Fibroblast of peridontal ligament (primary cell): ENCODE measurements around the gene ABCD2.
"Not testable (repeated sequence)": the region's sequence is repeated elsewhere in the genome, so short reads cannot be mapped to it uniquely, and the experiment has no call there.

Experiments
- DNase-seq: peaks from one replicate; pipeline ENCODE4 v3.0.0-alpha.2; 2010; ENCODE audit errors: extremely low read depth

The ABCD2 gene

DNA sequence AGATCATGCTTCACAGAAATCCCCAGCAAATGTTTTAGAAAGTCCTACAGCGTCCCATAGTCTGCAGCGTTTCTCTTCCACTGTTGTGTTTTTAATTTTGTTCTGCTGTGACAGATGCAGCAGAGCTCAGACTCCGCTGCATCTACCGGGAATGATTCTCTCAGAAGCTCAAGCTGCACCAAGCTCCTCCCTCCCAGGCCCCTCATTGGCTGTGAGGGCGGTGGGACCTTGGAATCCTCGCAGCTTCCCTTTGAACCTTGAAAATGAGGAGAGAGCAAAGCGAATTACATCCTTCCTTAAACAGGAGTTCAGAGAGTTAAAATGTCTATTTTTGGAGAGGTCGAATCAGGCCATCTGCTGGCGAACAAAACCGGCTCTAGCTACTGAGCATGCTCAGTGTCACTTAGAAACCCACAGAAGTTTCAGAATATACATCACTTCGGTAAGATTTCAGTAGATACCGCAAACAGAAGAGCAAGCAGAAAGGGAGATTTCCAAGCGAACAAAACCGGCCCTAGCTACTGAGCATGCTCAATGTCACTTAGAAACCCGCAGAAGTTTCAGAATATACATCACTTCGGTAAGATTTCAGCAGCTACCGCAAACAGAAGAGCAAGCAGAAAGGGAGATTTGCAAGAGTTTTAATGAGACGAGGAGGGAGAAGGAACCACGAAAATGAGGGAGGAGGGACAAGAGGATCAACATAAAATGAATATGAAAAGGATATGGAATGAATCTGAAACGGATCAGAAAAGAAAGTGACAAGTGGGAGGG lies at the start of gene ABCD2:
Gene ABCD2, minus strand, starts transcription at position 144 of the 774 bp plus-strand sequence. CDS start 188 bp downstream, outside the sequence.
- DNase-seq: peak; percentile 87

DNA sequence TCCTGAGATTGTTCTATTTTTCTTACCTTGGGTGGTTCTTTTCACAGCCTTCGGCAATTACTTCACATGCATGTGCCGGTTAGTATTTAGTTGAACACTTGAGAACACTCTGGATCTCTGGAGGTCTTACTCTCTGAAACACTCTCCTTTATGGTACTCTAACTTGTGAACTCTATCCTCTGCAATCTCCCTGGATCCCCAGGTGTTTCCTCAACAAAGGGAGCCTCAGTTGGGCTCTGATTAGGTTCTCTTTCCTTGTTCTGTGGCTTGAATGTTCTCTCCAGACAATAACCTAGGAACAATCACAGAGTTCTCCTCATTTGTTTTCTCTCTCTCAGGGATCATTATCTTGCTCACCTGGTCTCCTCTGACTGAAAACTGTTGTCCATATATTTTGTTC lies 40.5 kb upstream of the ABCD2 start:
- no peak for DNase-seq

DNA sequence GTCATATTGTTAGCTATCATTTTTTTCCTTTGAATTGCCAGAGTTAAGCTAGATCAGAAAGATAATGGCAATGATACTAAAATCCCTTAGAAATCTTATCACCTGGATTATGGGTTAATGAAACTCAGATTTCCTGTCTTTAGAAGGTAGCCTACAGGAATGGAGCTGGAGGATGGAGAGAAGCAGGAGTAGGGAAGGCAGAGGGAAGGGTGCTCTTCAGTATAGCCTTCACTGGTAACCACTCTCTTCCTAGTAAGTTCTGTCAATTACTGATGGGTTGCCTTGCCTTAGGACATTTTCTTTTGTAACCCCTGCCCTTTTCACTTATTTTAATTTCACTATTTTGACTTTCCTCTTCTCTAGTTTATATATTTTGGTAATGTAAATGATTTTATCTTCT lies 27.8 kb upstream of the ABCD2 start:
- DNase-seq: no peak

DNA sequence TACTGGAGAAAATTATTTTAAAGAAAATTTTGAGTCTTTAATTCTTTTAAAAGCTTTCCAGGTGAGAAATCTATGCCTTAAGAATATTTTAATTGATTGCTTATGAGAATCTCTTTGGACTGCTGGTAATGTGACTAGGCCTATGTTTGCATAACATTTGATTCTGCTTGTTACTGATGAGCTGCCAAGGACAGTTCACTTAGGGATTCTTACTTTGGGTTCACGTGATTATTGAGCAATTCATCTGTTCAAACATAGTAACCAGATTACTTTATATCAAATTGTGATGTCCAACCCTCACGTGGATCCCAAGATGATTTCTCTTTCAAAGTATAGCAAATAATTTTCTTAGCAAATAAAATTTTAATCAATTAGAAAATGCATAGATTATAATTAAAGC lies 27.4 kb upstream of the ABCD2 start:
- no peak for DNase-seq

DNA sequence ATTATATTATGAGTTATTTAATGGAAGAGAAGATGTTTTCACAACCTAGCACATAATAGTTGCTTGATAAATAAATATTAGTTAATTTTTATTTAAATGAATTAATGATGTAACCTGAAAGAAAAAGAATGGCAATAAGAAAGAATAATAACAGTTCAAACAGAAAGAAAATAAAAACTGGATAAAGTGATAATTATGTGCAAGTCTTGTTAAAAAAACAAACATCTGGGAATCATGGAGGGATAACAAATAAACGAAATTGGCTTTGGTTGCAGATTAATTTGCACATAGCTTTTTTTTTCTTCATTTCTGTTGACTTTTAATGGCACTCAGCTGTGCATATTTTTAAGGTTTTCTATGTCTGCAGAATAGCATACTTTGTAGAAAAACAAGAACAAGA lies 23.4 kb upstream of the ABCD2 start:
- no peak for DNase-seq

DNA sequence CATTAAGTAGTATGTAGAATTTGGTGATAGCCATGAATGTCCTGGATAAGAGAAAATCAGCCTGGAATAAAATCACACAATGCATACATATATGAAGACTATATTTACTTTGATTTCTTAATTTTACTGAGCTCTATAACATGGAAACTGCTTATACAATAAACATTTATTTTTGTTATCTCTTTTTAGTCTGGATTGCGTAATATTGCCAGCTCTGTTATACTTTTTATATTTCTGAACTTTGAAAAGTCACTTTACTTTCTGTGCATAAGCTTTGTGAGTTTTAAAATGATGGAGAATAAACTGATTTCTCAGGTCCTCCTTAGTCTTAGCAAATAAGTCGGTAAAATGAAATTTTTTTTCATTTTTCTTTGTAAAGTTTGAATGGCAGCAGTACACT lies 19.2 kb upstream of the ABCD2 start:
- no peak for DNase-seq

DNA sequence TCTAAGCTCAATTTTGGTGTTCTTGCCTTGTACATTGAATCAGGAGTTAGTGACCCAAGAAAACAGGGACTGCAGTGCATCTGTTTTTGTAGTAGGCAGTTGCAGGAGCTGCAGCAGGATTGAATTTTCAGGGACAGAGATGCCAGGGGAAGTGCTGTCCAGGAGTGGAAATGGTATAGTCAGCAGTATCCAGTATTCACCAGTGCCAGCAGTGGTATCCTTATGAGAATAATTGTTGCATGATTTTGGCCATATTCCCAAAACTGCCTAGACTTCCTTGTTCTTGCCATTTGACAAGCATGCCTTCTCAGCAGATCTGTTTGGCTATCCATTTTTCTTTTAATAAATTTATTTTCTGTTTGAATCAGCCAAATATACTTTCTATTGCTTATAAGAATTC lies 18.6 kb upstream of the ABCD2 start:
- DNase-seq: no peak

DNA sequence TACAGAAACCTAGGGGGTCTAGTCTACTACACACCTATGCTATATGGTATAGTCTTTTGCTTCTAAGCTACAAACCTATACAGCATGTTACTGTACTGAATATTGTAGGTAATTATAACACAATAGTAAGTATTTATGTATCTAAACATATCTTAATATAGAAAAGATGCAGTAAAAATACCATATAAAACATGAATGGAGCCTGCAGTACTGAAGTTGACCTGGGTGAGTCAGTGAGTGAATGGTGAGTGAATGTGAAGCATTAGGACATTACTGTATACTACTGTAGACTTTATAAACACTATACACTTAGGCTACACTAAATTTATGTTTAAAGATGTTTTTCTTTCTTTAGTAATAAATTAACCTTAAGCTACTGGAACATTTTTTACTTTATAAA lies 13.1 kb upstream of the ABCD2 start:
- DNase-seq: no peak

DNA sequence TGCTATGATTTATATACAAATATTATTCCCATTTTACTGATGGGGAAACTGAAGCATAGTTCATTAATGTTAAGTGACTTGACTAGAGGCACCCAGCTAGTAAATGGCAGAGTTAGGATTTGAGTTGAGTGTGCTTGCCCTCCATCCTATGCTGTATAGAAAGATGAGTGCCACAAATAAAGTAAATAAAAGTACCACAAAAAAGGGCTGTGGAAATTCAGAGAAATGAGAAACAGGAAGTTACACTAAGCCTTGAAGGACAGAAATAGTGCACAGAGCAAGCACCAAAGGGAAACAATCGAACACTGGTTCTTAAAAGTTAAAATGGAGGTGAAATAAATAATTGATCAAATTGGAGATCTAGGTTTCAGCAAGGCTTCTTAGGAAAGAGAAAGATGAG lies 9.2 kb upstream of the ABCD2 start:
- no peak for DNase-seq

DNA sequence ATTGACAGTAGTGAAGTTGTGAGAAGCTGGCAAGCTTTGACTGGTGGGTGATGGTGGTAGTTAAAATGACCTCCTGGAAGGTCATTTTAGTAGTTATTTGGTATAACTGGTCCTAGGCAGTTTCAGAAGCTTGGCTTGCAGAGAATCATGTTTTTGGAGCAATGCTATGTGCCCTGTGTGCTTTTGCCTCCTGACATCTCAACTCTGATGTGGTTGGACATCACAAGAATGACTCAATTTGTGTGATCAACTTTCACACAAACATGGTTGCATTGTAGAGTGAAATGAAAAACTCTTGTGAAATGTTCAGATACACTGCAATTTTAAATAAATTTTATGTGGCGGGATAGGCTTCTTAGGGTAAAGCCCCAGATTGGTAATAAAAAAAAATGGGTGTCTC lies 8.3 kb upstream of the ABCD2 start:
- no peak for DNase-seq

DNA sequence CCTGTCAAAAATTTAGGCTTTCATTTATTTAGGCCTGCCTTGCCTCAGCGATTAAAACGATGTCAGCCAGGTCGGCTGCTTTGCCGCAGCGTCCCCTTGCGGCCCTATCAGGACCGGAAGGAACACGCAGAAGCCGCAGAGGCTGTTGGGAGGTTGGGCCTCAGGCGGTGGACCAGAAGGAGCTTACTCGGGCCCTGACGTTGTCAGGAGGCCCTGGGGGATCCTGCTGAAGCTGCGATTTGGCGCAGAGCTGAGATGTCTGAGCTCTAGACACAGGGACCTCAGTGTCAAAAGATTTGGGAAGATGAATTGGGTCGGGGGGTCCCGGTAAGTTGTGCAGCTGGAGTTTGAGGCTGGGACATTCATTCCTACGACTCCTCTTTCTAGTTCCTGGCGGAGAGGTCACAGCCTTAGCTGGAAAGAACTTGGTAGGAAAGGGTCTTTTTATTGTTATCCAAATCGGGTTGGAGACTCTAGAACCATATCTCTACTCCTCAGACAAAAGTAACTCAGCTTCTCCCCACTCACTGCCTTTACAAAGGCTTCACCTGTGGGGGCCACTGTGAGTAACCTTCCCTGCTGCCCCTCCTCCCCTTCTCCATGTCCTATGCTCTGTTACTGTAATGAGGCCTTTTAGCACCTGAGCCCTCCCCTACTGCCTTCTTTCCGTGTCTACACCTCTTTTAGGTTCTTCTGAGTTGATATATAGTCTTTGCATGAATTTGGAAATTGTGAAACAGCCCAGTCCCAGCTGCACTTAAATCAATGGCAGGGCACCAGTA lies 6.6 kb upstream of the ABCD2 start:
- DNase-seq: no peak

DNA sequence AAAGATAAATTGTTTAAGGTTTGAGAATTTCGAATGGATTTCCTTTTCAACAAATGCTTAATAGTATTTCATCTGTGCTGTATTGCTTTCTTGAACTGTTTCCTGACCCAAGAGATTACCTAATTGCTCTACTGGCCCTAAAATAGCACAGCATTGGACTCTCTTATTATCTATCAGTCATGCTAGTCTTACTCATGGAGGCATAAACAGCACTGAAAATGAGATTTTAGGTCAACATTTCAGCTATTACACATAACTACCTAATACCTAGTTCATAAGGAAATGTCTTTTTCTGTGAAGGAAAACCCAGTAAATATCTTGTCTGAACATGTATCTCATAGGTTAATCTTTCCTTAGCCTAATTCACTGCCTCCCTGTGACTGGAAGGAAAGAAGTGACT lies 4.3 kb upstream of the ABCD2 start:
- DNase-seq: no peak

DNA sequence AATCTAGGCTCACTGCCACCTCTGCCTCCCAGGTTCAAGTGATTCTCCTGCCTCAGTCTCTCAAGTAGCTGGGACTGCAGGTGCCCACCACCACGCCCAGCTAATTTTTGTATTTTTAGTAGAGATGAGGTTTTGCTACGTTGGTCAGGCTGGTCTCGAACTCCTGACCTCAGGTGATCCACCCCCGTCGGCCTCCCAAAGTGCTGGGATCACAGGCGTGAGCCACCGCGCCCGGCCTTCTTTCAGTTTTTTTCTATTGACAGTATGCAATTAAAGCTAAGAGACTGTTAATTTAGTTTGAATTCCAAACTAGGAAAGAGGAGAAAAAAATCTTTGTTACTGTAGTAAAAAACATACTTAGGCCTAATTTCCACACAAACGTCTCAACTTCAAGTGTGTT lies 3.6 kb upstream of the ABCD2 start:
- DNase-seq: not testable (repeated sequence)

DNA sequence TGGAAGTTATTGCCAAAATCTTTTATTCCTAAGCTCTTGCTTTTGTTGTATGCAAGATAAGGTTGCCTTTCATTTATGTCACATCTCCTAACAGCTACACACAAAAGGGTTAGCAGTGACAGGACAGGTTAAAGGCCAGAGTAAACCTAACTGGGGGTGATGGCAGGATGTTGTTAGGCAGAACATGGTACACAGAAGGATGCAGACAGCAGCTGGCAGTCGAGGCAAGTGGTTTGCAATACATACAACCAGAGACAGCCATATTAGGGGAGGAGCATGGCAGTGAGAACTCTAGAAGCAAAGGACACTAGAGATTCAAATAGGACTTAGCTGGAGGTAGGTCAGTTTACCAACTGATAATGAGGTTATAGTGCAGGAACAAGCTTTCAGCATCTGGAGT lies 2.7 kb upstream of the ABCD2 start:
- DNase-seq: no peak

DNA sequence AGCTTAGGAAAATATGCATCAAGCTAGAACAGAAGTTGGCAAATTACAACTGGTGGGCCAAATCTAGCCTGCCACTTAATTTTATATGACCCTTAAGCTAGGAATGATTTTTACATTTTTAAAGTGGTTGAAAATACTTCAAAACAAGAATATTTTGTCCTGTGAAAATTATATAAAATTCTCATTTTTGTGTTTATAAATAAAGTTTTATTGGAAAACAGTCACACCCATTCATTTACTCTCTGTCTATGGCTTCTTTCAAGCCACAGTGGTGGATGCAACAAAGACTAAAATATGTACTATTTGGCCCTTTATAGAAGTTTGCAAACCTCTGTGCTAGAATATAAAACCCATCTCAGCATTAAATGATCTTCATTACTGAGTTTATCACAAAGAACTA lies 2.1 kb upstream of the ABCD2 start:
- DNase-seq: no peak

DNA sequence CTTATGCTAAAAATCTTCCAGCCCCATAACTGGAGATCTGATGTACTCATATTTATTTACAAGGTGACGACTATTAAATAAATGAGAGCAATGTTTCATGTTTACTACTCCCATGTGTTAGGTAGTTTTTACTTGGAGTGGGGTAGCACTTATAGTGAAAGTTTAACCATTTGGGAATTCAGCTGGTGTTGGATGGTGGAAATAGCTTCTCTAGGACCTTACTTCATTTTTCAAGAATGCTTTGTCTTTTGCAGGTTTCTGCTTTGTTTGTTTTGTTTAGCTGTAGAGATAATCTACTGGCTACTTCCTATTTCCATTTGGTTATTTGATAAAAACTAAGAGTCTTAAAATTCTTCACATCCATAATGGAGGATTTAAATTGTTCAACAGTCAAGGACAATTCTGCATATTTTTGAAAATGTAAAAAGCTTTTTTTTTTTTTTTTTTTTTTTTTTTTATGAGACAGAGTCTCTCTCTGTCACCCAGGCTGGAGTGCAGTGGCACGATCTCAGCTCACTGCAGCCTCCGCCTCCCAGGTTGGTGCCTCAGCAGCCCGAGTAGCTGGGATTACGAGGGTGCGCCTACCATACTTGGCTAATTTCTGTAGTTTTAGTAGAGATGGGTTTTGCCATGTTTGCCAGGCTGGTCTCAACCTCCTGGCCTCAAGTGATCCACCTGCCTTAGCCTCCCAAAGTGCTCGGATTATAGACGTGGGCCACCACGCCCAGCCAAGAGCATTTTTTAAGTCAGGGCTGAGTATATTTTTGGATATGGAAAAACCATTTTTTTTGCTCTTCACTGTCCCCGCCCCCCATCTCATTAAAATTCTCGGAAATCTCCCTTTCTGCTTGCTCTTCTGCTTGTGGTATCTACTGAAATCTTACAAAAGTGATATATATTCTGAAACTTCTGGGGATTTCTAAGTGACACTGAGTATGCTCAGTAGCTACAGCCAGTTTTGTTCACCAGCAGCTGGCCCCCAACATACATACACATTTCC lies 1.4 kb upstream of the ABCD2 start:
- DNase-seq: peak; percentile 7

DNA sequence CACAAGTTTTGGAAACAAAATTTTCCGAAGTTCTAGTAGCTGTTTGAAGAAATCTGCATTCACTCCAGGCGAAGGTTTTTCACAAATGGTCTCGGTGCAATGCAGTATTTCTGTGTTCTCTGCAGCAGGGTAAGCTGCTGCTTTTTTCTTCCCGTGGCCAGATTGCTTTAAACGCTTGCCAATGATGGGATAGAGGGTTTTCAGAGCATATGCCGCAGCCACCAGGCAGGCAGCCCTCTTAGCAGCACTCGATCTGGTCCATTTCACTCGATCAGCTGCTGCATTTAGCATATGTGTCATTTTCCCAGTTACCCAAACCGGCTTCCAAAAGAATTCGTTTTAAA lies 315 bp downstream of the ABCD2 start:
- no peak for DNase-seq

DNA sequence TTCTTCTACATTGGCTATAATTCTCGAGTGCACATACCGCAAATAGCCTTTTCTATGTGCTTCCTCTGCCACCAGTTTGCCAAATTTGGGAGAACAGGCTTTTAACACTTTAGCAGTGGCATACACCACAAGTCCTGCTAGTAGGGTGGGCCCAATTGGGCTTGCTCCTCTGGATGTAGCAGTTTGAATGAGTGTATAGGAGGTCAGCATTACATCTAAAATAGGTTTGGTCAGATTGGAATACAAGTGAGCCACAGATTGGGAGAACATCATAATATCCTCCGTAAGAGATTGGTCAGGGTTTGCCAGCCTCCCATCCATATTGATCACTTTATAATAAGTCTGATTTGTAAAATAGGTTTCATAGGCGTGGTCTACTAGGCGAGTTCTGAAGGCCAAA lies 902 bp downstream of the ABCD2 start:
- DNase-seq: no peak

DNA sequence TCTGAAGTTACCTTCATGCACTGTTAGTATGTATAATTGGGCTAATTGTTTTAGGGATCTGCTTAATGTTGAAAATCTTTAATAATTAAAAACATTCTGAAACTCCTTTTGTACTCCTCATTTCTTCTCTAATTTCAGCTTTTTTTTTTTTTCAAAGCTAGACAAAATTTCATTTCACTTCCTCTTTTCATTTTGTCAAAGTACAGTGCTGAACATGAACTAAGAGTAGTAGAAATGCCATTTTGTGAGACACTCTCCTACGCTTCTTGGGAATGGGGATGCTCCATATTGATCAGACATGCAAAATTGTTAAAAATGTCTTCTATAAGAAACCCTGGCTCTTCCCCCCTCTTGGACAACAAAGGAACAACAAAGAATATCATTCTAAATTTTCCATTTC lies 1.7 kb downstream of the ABCD2 start:
- DNase-seq: no peak

DNA sequence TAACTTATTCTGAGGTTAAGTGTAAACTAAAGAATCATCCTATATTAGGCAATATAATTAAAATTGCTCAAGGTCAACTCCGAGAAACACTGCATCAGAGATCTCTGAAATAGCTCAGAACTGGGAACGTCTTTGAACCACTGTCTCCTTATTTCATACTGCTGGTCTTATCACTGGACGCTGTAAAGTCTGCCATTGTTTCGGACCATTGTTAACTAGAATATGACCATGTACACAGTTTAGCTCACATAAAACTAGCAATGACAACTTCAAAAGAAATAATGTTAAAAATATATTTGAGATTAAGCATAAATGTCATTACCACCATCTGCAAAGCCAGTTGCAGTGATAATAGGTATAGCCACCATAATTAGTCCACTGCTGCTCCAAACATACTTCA lies 2.9 kb downstream of the ABCD2 start:
- no peak for DNase-seq

DNA sequence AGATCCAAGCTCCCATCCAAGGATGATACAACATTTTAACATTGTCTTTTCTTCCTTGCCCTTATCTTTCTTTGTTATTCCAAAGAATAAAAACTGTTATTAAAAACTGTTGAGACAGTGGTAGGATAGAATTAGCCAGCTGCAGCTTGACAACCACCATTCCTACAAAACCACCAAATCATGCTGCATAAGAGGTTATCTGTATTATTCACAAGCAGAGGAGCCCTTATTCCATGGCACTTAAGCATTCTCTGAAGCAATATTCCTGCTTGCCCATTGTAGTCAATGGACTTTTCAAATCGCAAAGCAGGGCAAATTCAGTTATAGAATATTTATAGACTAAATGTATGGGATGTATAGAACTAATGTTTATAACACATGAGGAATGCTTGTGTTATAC lies 3.4 kb downstream of the ABCD2 start:
- DNase-seq: no peak

DNA sequence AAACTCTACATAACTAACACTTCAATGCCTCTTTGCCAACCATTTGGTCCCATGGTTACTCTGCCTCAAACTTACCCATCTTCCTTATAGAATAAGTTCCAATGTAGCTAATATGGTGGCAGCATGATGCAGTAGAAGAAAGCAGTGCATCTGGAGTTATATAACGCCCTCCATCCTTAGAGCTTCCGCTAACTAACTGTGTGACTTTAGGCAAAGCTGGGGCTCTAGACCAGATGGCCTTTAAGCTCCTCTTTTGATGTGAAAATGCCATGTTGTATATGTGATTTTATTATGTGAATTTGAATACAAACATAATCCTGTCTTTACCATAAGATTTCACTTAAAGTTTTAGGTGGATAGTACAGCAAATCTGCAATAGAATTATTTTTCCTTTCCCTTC lies 6.1 kb downstream of the ABCD2 start:
- no peak for DNase-seq
